Inflammatory macrophage treated with lipopolysaccharide for 4 hours (primary cell): ENCODE measurements around the gene TSHB.
A peak's percentile ranks its signal among the peaks of the same experiment; 100 is the strongest.

Experiments used
- DNase-seq: peaks from one replicate; pipeline ENCODE4 v3.0.0-alpha.2; 2020

Gene TSHB

DNA sequence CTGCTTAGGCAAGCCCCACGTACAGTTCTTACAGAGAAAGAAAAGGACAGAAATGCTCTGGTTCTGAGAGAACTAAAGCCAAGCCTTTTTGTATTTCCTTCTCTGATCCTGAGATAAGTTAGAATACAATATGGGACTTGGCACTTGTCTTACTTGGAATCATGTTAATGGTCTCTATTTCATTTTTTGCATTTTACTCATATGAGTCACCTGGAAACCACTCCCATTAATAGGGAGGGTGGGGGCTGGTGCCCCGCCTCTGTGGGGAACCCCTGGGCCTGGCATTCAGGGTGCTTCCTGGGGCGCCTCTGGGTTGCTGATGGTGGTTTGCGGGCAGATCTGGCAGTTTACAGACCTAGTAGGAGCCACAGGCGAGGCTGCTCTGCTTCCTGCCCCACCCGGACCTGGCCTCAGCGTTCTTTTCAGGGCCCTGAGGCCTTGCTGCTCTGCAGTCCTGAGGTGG lies 32.9 kb downstream of the TSHB start:
- DNase-seq, result no peak

DNA sequence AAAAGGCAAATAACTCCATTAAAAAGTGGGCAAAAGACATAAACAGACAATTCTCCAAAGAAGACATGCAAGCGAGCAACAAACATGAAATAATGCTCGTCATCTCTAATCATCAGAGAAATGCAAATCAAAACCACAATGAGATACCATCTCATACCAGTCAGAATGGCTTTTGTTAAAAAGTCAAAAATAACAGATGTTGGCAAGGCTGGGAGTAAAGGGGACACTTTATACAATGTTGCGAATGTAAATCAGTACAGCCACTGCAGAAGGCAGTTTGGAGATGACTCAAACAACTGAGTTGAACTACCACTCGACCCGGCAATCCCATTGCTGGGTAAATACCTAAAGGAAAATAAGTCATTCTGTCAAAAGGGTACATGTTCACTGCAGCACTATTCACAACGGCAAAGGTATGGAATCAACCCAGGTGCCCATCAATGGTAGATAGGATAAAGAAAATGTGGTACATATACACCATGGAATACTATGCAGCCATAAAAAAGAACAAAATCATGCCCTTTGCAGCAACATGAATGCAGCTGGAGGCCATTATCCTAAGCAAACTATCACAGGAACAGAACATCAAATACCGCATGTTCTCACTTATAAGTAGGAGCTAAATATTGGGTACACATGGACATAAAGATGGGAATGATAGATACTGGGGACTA lies 33.7 kb downstream of the TSHB start:
- DNase-seq, result no peak

DNA sequence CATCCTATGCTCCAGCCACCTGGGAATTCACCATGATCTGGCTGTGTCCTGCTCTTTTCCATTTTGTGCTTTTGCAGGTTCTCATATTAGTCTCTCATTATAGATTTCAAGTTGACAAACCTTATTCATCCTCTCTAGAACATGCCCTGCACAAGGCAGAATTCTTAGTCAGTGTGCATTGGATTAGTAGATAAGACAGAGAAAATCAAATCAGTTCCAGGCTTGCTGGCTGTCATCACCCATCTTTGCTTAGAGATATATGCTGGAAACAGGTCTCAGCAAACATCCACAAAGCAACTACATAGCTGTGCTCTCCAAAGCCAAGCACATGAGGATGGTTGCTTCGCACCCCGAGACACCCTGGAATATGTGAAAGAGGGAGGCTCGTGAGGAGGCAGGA lies 34.8 kb downstream of the TSHB start:
- no peak for DNase-seq

DNA sequence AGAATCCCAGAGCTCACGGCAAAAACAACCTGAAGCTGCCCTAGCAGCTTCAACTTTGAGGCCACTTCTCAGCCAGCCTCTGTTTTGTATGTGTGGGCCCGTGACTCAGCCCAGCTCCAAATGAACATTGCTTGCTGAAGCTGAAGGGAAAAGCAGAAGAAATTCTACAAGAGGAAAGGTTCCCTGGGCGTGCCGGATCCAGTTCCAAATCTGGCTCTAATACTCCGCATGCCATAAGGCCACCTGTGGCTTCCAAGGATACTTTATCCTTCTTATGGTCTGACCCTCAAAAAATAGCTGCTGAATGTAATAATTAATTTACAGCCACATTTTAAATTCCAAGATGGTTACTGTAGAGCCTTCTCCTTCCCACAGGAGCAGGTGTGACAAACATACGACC lies 35.4 kb downstream of the TSHB start:
- DNase-seq, result no peak

DNA sequence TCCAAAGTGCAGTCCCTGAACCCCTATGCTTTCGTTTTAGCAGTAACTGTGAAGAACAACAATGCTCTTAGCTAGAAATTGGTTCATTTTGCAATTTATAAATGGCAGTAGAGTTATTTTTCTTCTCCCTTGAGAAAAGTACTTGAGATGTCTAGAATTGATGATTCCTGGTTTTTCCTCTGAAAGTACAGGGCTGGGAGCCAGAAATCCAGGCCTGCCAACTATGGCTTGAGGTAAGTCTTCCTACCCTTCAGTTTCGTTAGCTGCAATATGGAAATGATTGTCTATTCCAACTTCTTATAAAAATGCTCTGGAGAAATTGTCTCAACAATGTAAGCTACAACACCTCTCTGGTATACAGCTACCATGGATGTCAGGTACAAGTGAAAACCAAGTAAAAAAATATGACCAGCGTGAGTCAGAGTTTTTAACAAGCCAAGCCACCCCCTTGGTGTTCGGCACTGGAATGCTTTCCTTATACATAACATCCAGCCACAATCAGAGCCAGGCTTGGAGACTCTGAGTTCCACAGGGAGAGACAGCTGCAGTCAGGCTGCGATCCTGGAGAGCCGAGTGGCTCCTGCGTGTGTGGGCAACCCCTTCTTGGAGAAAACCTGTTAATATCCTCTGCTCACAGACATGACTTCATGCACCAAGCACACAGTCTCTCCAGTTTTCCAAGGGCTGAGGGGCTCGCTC lies 37.7 kb downstream of the TSHB start:
- no peak for DNase-seq

DNA sequence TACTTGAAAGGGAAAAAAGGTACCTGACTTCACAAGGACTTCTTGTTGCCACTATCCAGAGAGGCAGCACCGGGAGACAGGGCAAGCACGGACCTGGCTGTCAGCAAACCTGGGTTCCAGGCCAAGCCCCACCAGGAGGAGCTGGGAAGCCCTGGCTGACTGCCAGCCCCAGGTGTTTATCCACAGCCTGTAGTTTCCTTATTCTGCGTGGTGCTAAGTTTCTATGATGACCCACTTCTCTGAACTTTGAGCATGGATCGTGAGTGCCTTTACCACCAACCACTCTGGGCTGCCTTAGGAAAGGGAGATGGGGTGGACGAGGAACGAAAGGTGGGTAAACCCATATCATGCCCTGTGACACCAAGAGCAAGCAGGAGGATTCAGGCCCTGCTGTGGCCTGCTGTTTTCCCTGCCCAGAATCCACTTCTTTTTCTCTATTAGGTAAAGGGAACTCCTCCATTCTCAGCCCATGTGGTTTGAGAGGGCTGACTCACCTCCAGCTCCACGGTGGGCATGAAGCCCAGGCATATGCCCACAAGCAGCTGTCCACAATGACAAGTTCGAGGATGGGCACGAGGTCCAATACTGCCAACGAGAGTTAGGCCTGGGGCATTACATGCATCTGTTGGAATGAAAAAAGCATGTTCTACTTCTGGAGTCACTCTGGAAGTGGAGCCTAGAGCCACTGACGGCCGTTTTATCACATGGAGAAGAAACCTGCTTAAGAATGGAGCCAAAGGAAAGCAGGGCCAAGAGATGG lies 39.4 kb downstream of the TSHB start:
- no peak for DNase-seq

DNA sequence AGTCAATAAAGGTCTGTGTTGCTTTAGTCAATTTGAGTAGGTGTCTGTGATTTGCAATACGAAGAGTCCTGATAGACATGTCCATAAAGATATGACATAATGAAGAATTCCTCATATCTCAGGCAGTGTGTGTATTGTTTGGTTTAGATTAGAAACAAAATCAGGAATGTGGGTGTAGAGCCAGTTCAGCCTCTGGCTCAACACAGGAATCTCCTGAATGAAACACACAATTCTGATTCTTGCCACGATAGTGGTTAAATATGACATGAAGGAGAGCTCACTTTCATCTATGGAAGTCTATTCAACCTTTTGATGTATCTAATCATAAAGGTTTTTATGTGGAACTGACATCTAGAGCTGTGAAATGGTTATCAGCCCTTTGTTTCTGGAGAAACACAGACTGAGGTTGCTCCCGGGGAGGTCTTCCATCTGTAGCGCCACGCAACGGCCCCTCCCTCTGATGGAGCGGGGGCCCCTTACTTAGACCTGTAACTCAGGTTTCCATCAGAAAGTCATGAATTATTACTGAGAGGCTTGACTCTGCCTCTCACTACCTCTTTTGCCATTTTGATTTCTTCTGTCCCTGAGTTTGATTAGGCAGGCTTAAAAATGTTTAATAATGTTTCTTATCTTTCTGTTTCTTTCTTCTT lies 40.2 kb downstream of the TSHB start:
- DNase-seq, result no peak

DNA sequence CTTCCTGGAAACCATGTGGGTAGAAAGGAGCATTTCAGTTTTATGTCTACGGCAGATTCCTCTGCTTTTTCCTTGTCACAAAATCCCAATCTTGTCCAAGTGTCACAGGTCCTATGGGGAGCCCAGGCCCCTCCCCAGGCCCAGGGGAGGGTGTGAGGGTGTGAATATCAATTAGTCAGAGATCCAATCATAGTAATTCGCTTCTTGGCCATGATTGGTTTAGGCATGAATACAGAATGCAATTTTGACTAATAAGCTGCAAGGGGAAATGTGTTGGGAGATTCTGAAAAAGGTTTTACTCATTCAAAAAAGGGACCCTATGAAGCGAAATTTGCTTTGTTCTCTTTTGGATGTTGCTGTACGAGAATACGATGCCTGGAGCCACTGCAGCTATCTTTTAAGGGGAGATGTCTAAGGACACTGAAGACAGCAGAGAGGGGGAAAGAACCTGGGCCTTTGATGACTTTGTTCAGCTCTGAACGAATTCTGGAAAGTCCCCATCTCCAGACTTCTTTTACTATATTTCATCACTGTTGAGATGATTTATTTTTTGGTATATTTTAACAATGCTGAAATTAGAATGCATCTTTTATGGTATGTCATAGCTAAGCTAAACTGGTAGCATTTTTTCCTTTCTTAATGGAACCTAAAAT lies 41.5 kb downstream of the TSHB start:
- DNase-seq, result no peak

DNA sequence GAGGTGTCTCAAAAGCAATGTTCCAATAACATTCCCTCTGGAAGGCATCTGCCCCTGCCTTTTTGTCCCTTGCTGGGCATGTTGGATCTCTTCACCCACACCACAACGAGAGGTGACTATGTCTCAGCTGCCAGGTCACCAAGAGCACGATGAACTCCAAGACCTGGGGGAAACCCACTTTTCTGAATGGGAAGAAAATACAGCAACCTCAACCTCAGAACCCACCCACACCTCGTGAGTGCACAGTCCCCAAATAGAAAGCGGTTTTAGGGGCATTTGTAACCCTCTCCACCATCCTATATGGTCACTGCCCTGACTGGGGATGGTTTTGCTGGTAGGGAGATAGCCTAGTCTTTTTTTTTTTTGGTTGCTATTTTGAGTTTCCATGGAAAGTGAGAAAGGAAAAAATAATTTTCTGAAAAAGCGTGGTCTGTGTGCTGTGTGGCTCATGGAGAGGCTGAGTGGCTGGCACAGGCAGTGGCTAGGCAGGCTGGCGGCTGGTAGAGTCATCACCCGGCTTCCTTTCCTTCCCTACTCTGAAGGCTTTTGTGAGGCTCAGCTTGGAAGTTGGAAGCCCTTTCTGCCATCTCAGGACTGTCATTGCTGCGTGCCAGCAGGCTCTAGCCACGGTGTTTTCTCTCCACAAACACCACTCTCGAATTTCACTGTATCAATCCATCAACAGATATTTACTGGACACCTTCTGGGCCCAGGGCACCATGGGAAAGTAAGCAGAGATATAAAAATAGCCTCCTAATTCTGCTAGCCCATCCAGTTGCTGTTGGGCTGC lies 43.9 kb downstream of the TSHB start:
- DNase-seq, result no peak

DNA sequence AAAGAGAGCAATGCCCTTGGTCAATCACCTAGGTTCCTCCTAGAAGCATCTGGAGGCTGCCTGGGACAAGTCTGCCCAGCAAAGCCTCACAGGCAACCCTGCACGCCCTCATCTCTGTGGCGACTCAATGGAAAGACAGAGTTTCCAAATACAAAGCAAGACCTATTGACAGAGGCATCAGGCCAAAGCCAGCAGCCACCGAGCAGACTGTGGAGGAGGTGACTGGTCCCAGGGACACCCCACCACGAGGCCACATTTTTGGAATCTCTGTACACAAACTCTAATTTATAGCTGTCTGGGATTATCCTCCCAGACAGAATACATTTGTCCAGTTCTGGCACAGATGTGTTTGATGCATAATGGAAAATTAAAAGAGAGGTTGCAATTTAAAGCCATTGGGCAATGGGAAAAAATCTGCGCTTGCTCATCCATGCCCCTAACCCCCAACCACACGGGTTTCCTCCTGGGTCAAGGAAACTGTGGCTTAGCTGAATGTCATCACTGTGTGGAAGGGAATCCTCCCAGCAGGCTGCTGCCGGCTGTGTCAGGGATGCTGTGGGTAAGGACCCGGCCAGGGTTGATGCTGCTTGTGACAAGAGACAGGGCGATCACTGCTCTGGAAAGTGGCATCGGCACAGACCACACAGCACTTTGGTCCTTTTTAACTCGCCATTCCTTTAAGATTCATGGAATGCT lies 45.4 kb downstream of the TSHB start:
- DNase-seq, result no peak

DNA sequence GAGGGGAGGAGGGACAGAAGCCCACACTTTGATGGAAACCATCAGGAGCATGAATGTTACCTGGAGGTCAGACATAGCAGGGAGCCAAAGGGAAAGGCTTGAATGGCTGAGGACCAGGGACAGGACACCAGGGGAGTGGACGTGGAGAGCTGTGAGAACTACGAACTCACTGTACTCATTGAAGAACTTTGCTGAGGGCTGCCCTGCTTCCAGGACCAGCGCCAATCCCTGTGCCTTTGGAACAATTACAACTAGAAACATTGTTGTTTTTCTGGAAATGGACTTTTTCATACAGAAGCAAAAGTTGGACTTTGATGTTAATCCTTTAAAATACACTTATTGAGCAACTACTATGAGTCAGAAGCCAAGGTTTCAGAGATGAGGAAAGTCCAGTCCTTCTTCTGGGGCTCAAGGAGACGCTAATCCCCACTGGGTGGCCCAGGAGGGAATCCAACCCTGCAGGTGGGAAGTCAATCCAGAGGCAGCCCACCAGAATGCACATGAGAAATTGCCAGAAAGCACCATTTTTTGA lies 46.8 kb downstream of the TSHB start:
- DNase-seq, result peak; percentile 25

DNA sequence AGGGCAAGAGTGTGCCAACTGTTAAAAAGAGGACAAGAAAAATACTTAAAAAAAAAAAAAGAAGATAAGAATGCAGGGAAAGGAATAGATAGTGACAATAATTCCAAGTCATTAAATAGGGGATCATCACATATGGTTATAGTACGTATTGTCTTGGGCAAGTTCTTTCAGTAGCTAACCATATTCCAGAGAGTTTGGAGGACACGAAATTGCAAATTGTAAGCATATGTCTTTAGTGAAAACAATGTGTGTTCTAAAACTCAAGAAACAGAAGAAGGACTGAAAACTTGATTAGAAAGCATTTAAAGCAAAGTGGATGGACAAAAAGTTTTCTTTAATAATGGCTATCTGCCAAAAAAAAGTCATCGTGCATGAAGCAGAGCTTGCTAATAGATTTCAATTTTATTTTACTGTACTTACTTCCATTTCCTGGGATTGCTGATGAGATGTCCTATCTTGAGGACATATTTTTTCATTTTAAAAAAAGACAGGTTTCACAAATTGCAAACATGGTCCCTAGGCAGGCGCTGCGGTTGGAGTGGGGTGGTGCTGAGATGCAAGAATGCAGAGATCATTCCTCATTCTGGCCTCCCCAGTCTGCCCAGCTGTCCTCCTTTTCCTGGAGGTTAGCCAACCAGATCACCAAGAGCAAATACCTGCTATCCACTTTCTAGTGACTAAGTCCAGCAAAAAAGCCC lies 47.8 kb downstream of the TSHB start:
- DNase-seq, result no peak

DNA sequence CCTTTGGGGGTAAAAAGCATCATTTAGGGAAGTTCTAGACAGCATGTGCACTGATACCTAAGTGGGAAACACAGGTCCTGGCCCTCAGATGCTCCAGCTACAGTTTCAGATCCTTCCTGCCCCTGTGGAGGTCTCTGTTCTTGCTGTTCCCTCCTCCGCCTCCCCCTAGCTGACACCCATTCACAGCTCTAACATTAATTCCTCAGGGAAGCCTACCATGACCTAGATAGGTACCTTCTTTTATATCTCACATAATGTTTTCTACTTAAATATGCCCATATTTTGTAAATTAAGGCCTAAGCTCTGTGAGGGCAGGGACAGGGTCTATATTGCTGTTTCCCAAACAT lies 48.3 kb downstream of the TSHB start:
- no peak for DNase-seq

DNA sequence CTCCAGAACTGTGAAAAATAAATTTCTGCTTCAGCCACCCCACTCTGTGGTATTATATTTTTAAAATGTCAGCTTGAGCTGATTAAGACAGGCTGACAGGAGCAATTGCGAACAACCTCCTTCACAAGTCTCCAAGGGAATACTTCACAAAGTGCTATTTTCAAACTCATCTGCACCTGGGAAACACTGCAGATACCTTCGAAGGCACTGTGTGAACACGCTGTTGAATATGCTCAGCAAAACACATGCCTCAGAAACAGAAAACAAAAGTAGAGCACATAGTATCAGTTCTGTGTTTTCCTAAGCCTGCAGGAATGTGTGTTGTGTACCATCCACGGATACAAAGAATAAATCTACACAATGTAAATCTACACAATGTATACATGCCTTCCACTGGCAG lies 49.1 kb downstream of the TSHB start:
- DNase-seq, result no peak

DNA sequence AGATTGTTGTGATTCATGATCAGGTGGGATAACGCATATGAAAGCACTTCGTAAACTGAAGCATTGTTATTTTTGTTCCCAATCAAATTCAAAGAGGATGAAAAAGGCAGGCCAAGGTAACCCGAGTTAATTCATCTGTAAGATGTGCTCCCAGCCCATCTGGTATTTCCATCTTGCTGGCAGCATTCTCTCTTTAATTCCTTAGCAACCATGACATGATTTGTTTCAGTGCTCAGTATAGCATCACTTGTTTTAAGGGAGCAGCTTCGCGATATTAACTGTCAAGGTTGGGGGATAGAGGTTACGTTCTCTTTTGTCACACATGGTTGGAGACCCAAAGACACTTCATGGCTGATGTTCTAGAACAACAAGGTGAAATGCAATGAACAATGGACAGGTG lies 53.3 kb downstream of the TSHB start:
- no peak for DNase-seq
